GM19025 (cell line): ENCODE data around the gene TREML4.

Source experiments
- ATAC-seq: cut with Tn5 transposase; IDR thresholded peaks from one replicate; pipeline ENCODE4 v1.9.1; 2021; ENCODE audit warnings: mild to moderate bottlenecking, low read depth, moderate library complexity; ENCODE audit not compliant: unreplicated experiment

Gene TREML4

DNA sequence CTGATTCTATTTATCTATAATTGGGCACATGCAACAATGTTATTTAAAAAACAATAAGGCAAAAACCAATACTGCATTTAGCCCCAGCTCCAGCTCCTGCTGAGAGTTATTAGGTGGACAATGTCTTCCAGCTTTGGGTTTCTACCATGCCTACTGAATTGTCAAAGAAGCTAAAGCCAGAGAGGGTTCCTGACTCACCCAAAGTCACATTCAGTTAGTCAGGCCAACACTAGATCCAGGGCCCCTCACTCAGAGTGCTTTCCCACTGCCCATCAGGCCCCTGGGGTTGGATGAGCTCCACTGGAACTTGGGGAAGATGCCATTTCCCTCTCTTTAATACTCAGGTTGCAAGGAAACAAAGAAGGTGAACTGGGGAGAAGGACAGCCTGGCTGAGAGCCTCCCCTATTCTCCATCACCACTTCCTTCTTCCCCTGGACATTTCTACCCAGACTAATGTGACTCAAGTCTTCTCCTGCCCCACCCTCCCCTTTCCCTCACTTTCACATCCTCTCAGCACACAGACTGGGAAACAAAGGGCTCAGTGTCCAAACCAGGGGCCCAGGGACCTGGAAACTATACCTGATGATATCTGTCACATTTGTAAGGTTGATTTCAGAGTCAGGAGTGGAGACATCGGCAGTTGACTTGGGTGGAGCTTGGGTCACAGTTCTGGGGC lies 52.4 kb downstream of the TREML4 start:
- ATAC-seq = no peak

DNA sequence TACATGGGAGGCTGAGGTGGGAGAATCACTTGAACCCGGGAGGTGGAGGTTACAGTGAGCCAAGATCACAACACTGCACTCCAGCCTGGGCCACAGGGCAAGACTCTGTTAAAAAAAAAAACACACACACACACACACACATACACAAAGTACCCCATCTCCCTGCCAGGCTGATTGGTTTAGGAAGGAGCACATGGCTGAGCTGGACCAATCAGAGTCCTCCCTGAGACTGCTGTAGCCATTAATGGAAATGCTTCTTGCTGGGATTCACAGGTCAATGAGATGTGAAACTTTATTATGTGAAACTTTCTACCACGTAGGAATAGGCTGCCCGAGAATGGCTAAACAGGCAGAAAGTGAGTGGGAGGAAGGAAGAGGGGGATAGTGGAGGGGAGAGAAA lies 55.5 kb downstream of the TREML4 start:
- ATAC-seq = no peak

DNA sequence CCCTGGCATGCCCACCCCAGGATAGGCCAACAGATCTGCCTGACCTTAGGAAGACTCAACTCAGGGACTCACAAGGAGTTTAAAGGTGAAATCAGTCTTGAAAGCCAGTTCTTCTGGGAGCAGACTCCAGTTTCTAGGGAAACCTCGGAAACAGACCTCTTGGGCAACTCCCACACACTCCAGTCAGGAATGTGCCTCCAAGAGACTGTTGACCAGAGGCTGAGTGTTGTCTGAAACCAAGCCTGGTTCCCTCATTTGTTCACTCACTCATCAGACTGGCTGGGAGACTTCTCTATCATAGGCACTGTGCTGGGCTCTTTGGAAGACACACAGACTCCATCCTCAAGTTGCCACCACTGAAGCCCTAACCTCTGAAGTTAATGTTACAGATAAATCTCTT lies 56.6 kb downstream of the TREML4 start:
- no peak for ATAC-seq

DNA sequence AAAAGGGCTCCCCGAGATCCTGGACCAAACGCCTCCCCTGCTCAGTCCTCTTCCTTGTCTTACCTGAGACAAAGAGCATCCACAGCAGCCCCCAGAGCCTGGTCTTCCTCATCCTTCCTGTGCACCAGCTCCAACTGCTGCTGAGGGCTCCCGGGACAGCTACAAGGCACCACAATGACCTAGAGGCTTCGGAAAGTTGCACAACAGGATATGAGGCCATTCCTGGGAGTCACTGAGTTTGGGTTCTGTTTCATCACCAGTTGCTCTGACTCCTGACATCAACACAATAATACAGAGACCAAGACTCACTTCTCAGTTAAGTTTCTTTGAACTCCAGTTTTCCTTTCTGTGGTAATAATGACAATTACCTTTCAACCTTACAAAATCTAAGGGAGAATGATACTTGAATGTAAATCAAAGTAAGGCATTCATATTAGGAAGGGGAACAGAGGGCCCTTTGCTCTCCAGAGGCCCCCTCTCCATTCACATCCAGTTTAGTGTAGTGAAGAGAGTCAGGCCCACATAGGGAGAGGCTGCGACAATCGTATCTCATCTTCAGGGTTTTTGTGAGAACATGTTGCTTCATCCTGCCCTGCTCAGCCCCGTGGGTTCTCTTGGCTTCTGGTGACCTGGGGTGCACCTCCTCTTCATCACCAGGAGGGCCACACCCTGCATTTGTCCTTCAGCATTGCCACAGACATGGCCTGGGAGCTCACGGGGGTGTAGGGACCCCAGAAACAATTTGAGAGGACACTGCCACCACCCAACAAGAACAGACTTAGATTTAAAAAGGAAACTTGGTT lies 58.6 kb downstream of the TREML4 start, which contains the start of gene TREM1:
TREM1 (minus strand) TSS at position 139 of the 803 bp plus-strand sequence; CDS start at position 112, 27 bp downstream.
- ATAC-seq = no peak

DNA sequence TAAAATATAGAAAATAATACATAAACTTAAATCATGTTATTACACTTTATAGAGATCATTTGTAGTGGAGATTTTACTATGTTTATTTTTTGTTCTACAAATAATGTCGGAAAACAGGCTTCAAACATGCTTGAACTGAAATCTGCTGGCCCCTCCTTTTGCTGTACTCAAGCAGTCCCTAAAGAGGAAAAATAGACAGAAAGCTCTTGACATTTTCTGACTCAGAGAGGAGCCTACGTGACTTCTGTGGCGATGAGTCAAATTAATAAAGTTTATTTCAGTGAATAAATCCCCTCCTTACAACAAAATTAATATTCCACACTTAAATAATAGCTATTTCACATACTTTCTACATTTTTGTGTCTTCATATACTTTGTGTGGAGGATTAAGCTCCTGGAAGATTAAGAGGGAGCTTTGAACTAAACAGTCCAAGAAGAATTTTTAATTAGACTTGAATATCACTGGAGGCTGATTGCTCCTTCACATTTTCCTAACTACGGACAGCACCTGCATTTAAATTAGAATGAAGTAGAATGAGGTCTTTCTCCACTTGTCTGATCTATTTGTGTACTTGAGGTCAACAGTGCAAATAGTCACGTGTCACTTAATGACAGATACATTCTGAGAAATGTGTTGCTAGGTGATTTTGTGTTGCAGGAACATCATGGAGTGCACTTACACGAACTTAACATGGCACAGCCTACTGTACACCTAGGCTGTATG lies 60.0 kb downstream of the TREML4 start:
- ATAC-seq = no peak
